IPS-NIHi7 (cell line): ENCODE data around the gene PRRT4.

Experiments used
- DNase-seq: peaks from one replicate; pipeline ENCODE4 v3.0.0; 2012; ENCODE audit warnings: mixed read lengths; ENCODE audit errors: extremely low spot score

Gene PRRT4

GRCh38 chr7:128376077-128376476 lies 14.6 kb upstream of the PRRT4 start:
- DNase-seq, result no peak

DNA sequence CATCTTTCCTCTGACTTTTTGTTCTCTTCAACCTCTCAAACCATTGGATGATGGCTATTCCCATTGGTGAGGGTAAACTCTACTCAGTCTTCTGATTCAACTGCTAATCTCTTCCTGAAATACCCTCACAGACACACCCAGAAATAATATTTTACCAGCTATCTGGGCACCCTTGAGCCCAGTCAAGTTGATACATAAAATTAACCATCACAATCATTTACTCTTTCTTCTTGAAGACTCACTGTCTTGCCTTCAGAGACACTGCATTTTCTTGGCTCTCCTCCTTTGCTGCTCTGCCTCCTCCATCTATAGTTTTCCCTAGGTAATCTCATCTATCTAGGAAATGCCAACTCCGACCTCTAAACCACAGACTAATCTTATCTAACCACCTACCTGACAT lies 12.6 kb upstream of the PRRT4 start:
- DNase-seq, result no peak

DNA sequence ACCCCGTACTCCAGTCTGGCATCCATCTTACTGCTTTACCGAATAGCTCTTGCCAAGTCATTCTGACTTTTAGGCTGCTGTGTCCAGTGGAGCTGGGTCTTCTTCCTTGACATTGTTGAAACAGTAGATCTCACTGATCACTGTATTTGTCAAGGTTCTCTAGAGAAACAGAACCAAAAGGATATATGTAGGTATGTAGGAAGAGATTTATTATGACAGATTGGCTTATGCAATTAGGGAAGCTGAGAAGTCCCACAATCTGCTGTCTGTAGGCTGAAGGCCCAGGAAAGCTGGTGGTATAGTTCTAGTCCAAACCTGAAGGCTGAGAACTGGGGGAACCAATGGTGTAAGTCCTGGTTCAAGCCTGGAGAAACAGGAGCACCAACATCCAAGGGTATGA lies 12.1 kb upstream of the PRRT4 start:
- DNase-seq, result no peak

- DNase-seq, result no peak
These were observed 9.0 kb upstream of the PRRT4 start for GRCh38 chr7:128370491-128370890.

- no peak for DNase-seq
These were observed 5.5 kb upstream of the PRRT4 start for GRCh38 chr7:128366986-128367385.

- DNase-seq, result no peak
These were observed 4.8 kb upstream of the PRRT4 start for GRCh38 chr7:128366300-128366699.

GRCh38 chr7:128365432-128365831 lies 3.9 kb upstream of the PRRT4 start:
- no peak for DNase-seq

DNA sequence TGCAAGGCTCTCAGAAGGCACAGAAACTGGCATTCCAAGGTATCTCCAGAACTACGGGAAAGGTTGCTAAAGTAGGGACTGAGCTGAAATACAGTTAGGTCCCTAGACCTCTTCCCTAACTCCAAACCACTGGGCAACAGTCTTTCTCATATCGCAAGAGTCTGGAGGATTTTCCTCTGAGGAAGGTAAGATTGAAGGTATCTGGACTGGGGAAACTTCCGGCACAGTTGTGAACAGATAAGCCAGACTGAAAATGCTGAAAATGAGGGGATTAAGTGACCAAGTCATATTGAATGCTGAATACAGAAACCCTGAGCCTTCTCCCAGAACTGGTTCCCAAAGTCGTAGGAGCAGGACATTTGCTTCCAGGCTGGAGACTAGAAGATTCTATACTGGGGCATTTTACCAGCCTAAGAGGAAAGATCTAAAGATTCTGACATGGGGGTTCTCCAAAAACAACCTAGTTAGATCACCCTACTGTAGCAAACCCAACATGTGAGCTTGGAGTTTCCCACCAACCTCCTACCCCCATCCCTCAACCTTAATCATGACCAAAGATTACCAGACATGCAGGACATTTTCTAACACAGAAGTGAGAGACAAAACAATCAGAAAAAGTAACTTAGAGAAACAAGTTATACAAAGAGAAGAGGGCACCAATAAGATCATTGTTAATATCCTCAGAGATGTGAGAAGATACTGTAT lies 2.8 kb upstream of the PRRT4 start:
- DNase-seq, result no peak

GRCh38 chr7:128363261-128363721 lies 1.8 kb upstream of the PRRT4 start:
- DNase-seq, result no peak

DNA sequence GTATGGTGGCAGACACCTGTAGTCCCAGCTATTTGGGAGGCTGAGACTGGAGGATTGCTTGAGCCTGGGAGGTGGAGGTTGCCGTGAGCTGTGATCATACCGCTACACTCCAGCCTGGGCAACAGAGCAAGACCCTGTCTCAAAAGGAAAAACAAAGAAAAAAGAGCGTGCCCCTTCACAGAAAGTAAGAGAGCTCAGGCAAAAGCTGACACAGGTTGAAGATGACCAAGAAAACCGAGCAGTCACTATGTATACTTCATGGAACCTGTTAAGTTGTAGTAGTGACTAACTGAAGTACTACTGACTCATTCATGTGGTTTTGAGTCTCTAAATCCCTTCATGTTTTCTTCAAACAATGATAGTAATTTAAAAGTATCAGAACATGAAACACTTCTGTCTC lies 1.2 kb upstream of the PRRT4 start:
- DNase-seq, result no peak

GRCh38 chr7:128360359-128360678 lies 1.2 kb downstream of the PRRT4 start:
- DNase-seq, result no peak

GRCh38 chr7:128359939-128360338 lies 1.6 kb downstream of the PRRT4 start:
- DNase-seq, result no peak

DNA sequence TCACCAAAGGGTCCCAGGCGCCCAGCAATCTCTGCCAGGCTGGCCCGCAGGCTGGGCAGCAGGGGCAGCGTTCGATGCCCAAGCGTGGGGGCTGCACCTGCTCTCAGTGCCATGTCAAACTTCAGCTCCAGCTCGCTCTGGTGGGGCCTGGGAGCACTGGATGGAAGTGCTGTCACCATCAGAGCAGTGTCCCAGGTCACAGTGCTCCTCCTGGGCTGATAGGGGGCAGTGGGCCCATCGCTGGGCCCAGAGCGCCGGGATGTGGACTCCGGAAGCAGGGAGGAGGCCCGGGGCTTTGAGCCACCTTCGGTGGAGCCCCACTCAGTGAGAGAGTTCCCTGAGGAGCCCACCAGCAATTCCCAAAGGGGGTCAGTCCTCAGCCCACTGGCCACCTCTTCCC lies 2.2 kb downstream of the PRRT4 start:
- no peak for DNase-seq

GRCh38 chr7:128358233-128358632 lies 3.3 kb downstream of the PRRT4 start:
- no peak for DNase-seq

DNA sequence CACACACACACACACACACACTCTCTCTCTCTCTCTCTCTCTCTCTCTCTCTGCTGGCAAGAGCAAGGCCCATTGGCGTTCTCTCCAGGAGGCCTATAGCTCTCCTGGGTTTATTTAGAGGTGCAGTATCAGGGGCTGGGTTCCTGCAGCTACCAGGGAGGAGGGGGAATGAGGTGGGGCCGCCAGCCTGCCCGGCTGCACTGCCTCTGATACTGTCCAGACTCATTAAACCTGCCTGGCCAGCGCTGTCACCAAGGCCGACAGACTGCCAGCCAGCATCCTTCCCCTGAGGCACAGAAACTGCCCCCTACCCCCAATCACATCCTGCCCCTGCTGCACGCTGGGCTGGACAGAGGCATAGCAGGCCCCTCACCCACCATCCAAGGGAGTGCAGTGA lies 4.3 kb downstream of the PRRT4 start:
- DNase-seq, result no peak

- no peak for DNase-seq
These were observed 4.8 kb downstream of the PRRT4 start for GRCh38 chr7:128356546-128357216.

DNA sequence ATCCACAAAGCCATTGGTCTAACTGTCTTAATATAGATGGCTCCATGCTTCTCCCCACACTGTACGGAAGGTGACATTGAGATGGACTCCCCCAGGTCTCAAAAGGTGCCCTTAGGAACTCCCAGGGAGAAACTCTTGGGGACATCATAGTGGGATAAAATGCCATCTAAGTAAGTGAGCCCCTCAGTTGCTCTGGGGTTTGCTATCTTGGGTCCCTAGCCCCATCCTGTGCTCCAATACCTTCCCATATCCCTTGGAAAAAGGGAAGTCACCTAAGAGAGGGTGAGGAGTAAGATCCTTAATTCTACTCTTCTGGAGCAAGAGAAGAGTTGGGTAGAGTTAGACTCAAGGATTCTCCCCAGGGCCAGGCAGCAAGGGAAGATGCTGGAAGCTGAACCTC lies 7.9 kb downstream of the PRRT4 start:
- DNase-seq, result no peak

- DNase-seq, result no peak
These were observed 8.3 kb downstream of the PRRT4 start for GRCh38 chr7:128353189-128353588.

GRCh38 chr7:128352636-128353035 lies 8.9 kb downstream of the PRRT4 start:
- DNase-seq, result no peak

GRCh38 chr7:128352153-128352537 lies 9.3 kb downstream of the PRRT4 start:
- DNase-seq, result peak; percentile 88

GRCh38 chr7:128351296-128352152 lies 10.0 kb downstream of the PRRT4 start:
- peak; percentile 33 for DNase-seq

DNA sequence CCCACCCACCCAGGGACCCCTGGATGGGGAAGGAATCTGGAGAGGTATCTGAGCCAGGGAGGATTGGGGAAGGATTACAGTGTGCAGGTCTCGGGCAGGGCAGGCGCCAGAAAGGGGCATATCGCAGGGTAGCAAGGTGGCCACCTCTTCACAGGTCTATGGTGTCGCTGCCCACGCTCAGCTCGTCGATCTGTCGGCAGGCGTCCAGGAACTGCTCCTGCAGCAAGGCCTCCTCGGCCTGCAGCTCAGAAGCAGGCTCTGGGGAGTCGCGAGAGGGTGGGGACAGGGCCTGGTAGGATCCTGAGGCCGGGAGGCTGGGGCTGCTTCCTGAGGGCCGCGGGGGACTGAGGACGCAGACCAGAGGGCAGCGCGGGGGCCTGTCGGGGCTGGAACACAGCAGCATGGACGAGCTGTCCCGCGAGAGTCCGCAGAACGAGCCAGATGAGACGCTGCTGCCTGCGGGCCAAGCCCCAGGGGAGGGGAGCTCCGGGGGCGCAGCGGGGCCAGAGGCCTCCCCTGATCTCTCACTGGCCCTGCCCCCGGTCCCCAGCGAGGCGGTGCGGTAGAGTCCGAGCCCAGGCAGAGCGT lies 10.7 kb downstream of the PRRT4 start:
- no peak for DNase-seq

GRCh38 chr7:128349466-128349825 lies 12.0 kb downstream of the PRRT4 start:
- DNase-seq, result no peak
